Left lung (tissue), 10 donors: ENCODE measurements around the gene CKS1B. TPM values are rescaled to one million over a fixed set of nuclear protein-coding genes. Genes with fewer than 3 reads are reported as not detected.
A peak's percentile ranks its signal among the peaks of the same experiment; 100 is the strongest.

Source experiments
- ATAC-seq: fragments of 200-7000 bp; cut with Tn5 transposase; one replicate; pipeline ENCODE4 v1.9.1; 2020; ENCODE audit warnings: moderate library complexity
- DNase-seq, 4 donors: peaks; one replicate each; pipeline ENCODE4 v3.0.0-alpha.2; 2013 to 2020
- H3K27ac ChIP-seq, 2 donors: fragments of 200-600 bp; sonication (generic) in 1 of 2; one replicate each; pipeline versions ENCODE4 v1.5.0 to v1.8.0; 2020 to 2021
- H3K27me3 ChIP-seq, 2 donors: fragments of 200-600 bp; sonication (generic) in 1 of 2; one replicate each; pipeline versions ENCODE4 v1.5.0 to v1.8.0; 2020 to 2021
- H3K36me3 ChIP-seq, 2 donors: fragments of 200-600 bp; sonication (generic) in 1 of 2; one replicate each; pipeline versions ENCODE4 v1.5.0 to v1.8.0; 2020 to 2021
- H3K4me1 ChIP-seq, 2 donors: fragments of 200-600 bp; one replicate each; pipeline ENCODE4 v1.8.0; 2021
- H3K4me3 ChIP-seq, 2 donors: fragments of 200-600 bp; sonication (generic) in 1 of 2; one replicate each; pipeline versions ENCODE4 v1.5.0 to v1.8.0; 2020 to 2021; ENCODE audit warnings: mild to moderate bottlenecking in 1 of 2
- H3K9me3 ChIP-seq, 2 donors: fragments of 200-600 bp; sonication (generic) in 1 of 2; one replicate each; pipeline versions ENCODE4 v1.5.0 to v1.8.0; 2020 to 2021
- intact Hi-C, 2 donors: fragments of 100-400 bp; cut with DNase I; formaldehyde crosslinking; loops; one replicate each; pipeline versions ENCODE4 v1.11.2 to v1.14.2; 2022
- polyA plus RNA-seq, 6 donors: library from polyadenylated mRNA; unstranded; fragments of 120-200 nt; gene quantifications; one replicate each; pipeline ENCODE4 v1.2.1, GENCODE V29; 2013; ENCODE audit not compliant: insufficient read length in 6 of 6
- total RNA-seq, 2 donors: library from RNA; stranded (reverse); fragmentation: NEBNext Ultra II Directional; extraction: Animal tissue kit (Norgen Biotek cat#: 25700); gene quantifications; one replicate each; pipeline ENCODE4 v1.2.1, GENCODE V29; 2021
- TF ChIP-seq, protein P1 (sequence below), 2 donors: fragments of 200-600 bp; sonication (generic) in 1 of 2; IDR thresholded peaks; one replicate each; pipeline versions ENCODE4 v1.5.0 to v1.8.0; 2021; ENCODE audit warnings: antibody characterized with exemption in 2 of 2
- donor health status: DM: no; HTN: yes; CAD: no.
- donor health status: DM: no; HTN: no; CAD: no.

Gene CKS1B
- total and polyA plus RNA-seq, 8 donors: 29.7 to 141 (median 87.7) TPM

DNA sequence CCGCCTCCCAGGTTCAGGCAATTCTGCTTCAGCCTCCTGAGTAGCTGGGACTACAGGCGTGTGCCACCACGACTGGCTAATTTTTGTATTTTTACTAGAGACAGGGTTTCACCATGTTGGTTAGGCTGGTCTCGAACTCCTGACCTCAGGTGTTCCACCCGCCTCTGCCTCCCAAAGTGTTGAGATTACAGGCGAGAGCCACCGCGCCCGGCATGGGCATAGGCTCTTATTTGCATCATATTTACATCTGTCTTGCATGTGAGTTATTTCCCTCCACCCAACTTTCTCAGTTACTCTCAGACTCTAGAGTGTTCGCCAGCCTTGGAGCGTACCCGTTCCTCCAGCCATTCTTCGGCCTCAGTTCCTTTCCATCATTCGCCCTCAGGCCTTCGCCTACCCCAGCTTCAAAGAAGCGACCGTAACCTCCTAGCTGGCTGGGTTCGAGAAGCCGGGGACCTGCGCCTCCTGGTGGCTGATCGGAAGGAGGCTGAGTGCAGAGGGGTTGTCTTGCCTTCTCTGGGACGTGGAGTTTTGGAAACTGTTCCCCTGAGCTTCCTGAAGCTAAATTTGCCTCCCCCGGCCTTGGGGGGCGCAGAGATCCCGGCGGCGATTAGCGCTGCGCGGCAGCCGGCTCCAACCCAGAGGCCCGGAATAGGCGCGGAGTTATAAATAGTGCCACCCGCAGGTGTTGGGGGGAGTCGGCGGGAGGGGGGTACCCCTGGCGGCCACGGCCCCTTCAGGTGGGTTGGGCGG lies 24.5 kb downstream of the CKS1B start:
- Histone ChIP-seq H3K4me1 (peaks cover 15 to 47% of the 10 kb centered on the region in 2 donors), H3K27me3 (no peaks in the 10 kb centered on the region), H3K4me3 (peak overlapping the region; percentile 91 to 96), H3K9me3 (no peaks in the 10 kb centered on the region), H3K27ac (peak overlapping the region in 1 of 2 donors; percentile 92), H3K36me3 (no peaks in the 10 kb centered on the region)
- DNase-seq: peak; percentile 67 to 91 (median 78)
- intact Hi-C loops: no loop called here
- TF ChIP-seq, protein P1, sequence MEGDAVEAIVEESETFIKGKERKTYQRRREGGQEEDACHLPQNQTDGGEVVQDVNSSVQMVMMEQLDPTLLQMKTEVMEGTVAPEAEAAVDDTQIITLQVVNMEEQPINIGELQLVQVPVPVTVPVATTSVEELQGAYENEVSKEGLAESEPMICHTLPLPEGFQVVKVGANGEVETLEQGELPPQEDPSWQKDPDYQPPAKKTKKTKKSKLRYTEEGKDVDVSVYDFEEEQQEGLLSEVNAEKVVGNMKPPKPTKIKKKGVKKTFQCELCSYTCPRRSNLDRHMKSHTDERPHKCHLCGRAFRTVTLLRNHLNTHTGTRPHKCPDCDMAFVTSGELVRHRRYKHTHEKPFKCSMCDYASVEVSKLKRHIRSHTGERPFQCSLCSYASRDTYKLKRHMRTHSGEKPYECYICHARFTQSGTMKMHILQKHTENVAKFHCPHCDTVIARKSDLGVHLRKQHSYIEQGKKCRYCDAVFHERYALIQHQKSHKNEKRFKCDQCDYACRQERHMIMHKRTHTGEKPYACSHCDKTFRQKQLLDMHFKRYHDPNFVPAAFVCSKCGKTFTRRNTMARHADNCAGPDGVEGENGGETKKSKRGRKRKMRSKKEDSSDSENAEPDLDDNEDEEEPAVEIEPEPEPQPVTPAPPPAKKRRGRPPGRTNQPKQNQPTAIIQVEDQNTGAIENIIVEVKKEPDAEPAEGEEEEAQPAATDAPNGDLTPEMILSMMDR (IDR thresholded peaks at IDR 0.05): peak; percentile 67 to 89
- no peak for ATAC-seq

DNA sequence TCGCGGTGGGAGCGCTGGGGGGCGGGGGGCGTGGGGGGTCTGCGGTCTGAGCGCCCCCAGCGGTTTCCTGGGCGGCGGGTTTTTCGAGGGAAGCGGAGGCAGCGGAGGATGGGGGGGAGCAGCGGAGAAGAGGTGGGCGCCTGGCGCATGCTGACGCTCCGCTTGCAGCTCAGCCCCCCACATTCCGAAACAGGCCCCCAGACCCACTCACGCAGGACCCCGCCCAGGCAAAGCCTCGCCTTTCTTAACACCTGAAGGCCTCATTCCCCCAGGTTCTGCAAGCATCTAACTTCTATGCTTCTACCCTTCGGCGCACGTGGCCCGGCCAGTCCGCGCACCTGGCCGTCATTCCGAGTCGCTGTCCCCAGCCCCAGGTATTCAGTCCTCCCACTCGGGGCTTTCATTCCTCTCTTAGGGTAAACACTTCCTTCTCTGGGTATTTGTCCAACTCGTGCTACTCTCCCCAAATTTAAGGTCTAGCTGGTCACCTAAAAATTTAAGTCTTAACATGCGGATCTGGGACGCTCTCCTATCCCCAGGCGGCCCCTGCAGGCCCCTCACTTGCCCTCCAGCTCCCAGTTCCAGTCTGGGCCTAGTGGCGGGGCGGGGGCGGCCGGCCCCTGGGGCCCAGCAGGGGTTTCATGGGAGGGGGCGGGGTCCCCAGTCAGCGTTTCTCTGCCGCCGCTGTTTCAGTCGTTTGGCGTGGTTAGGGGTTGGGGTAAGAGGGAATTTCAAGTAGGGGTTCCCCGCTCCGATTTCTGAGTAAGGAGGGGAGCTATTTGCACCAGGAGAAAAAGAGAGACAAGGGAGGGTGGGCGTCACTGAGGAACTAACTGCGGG lies 25.3 kb downstream of the CKS1B start:
- ATAC-seq: no peak
- intact Hi-C loops: no loop called here
- Histone ChIP-seq H3K27me3 (no peaks in the 10 kb centered on the region), H3K36me3 (no peaks in the 10 kb centered on the region), H3K9me3 (no peaks in the 10 kb centered on the region), H3K27ac (peak overlapping the region; percentile 92 to 96), H3K4me1 (peaks cover 21 to 55% of the 10 kb centered on the region in 2 donors), H3K4me3 (peak overlapping the region; percentile 91 to 96)
- DNase-seq: peak in 2 of 4 donors; percentile 46 to 54
- TF ChIP-seq, protein P1 (IDR thresholded peaks at IDR 0.05): no peak

DNA sequence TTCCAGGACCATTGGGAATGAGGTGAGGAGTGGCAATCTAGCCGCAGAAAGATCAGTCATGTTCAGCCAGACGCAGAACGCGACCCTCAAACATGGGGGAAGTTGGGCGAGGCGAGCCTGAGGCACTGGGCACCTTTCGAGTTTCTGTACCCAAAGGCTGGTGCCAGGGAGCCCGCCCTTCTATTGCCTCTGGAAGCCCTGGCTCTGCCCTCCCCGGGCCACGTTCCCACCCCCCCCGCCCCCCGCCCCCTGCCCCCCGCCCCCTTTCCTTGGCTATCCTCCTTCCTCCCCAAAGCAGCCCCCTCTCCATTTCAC lies 25.9 kb downstream of the CKS1B start:
- intact Hi-C loops: no loop called here
- Histone ChIP-seq H3K27ac (peak overlapping the region; percentile 92 to 96), H3K9me3 (no peaks in the 10 kb centered on the region), H3K4me3 (peak overlapping the region; percentile 91 to 96), H3K27me3 (no peaks in the 10 kb centered on the region), H3K4me1 (peaks cover 25 to 59% of the 10 kb centered on the region in 2 donors), H3K36me3 (no peaks in the 10 kb centered on the region)
- DNase-seq (peak in 1 of 4 donors; percentile 58), ATAC-seq (no peak)
- TF ChIP-seq, protein P1 (IDR thresholded peaks at IDR 0.05): no peak

DNA sequence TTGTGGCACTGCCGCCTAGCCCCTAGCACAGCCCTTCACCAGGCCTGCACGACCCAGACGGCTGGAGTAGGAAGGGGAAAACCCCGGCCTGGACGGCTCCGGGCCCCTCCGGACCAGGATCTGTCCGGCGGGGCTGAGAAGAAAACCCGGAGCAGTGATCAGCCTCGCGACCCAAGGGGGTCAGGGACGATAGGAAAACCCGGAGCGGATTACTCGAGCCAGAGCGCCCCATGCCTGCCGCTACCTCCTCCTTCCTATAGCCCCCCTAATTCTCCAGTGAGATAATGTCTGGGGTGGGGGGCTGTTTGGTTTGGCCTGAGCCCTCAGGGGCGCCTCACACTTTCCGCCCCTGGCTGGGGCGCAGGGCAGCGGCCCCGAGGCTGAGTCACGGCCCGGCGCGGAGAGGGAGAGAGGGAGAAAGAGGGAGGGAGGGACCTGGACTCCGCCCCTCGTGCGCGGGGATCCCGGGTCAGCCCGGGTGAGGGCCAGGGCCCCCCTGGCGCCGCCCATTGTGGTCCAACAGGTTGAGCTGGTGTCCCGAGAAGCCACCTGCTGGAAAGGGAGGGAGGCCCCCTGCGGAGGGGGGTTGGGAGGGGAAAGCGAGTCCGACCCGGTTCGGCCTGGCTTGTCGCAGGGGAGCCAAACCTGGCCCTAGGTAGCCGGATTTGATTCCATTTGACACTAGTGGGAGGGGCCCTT lies 26.4 kb downstream of the CKS1B start:
- DNase-seq (peak; percentile 92 to 99 (median 95)), ATAC-seq (peak; percentile 64)
- intact Hi-C loops: no loop called here
- no peaks in the 10 kb centered on the region for H3K9me3 ChIP-seq
- H3K27ac ChIP-seq: peak overlapping the region; percentile 92 to 96
- peaks cover 30 to 59% of the 10 kb centered on the region in 2 donors for H3K4me1 ChIP-seq
- H3K36me3 ChIP-seq: no peaks in the 10 kb centered on the region
- peak overlapping the region; percentile 91 to 96 for H3K4me3 ChIP-seq
- TF ChIP-seq, protein P1 (IDR thresholded peaks at IDR 0.05): no peak
- no peaks in the 10 kb centered on the region for H3K27me3 ChIP-seq

DNA sequence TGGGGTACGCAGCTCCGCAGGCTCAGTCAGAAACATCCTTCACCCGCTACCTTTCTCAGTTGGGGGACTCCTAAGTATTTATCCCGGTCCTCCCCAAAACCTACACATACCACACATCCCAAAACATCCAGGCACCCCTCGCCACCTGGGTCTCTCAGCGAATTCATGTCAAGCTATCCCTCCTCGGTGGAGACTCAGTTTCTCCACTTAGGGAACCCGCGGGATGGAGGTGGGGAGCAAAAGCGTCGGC lies 26.9 kb downstream of the CKS1B start:
- no peaks in the 10 kb centered on the region for H3K27me3 ChIP-seq
- no peak for ATAC-seq
- intact Hi-C loops: no loop called here
- DNase-seq: no peak
- no peaks in the 10 kb centered on the region for H3K36me3 ChIP-seq
- TF ChIP-seq, protein P1 (IDR thresholded peaks at IDR 0.05): no peak
- peak overlapping the region; percentile 91 to 96 for H3K4me3 ChIP-seq
- peaks cover 35 to 60% of the 10 kb centered on the region in 2 donors for H3K4me1 ChIP-seq
- H3K9me3 ChIP-seq: no peaks in the 10 kb centered on the region
- H3K27ac ChIP-seq: peak overlapping the region; percentile 92 to 96
